ENCODE measurements around the gene ITGA8.

The ITGA8 gene

GRCh38 chr10:15719899-15720634, at the start of gene ITGA8:
ITGA8 (minus strand) TSS chr10:15719922; CDS start chr10:15719771, 151 bp downstream.
- TF ChIP-seq GATA3 (IDR thresholded peaks at IDR 0.05; ENCODE audit: low read depth, low read length) (no peak), GATA2 (IDR thresholded peaks at IDR 0.05; ENCODE audit: low read depth, low read length) (no peak)

GRCh38 chr10:15764892-15765454, 45.3 kb upstream of the ITGA8 start:
- no peak for TF ChIP-seq GATA2 (IDR thresholded peaks at IDR 0.05; ENCODE audit: low read depth, low read length)
- no peak for TF ChIP-seq GATA3 (IDR thresholded peaks at IDR 0.05; ENCODE audit: low read depth, low read length)

GRCh38 chr10:15763006-15763405, 43.3 kb upstream of the ITGA8 start:
- no peak for TF ChIP-seq GATA3 (IDR thresholded peaks at IDR 0.05; ENCODE audit: low read depth, low read length)
- TF ChIP-seq GATA2 (IDR thresholded peaks at IDR 0.05; ENCODE audit: low read depth, low read length) = no peak

DNA sequence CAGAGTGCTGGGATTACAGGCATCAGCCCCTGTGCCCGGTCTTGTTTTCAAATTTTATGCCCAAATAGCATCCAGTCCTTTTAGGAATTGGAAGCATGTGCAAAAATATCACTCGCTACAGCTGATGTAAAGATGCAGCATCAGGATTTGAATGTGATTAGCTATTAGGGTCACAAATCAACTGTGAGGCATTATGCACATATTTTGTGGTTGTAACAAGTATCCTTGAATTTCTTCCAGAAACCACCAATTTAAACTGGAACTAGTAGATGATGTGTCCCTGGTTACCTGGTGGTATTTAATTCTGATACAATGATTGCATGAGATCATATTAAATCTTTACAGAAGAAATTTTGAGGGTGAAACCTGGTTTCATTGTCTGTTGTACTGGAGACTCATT, 41.0 kb upstream of the ITGA8 start:
- TF ChIP-seq GATA2 (IDR thresholded peaks at IDR 0.05; ENCODE audit: low read depth, low read length) = no peak
- TF ChIP-seq GATA3 (IDR thresholded peaks at IDR 0.05; ENCODE audit: low read depth, low read length) = no peak

DNA sequence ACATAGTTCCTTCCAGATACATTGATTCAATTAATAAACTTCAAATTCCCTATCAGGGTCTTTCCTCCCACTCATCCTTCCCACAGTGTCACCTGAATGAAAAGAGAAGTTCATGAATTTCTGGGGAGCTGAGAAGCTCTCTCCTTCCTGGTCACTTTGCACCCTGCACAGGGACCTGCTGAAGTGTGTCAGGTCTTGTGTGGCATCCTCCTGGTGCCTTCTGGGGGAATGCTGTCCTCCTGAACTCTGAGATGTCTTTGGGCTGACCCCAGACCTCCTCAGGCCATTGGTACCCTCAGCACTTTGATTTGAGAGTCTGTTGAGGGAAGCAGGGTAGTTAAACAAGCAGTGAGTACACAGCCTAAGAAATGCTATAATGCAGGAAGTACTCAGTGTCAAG, 39.5 kb upstream of the ITGA8 start:
- no peak for TF ChIP-seq GATA2 (IDR thresholded peaks at IDR 0.05; ENCODE audit: low read depth, low read length)
- no peak for TF ChIP-seq GATA3 (IDR thresholded peaks at IDR 0.05; ENCODE audit: low read depth, low read length)

- TF ChIP-seq GATA3 (IDR thresholded peaks at IDR 0.05; ENCODE audit: low read depth, low read length) (no peak), GATA2 (IDR thresholded peaks at IDR 0.05; ENCODE audit: low read depth, low read length) (no peak)
Measured at GRCh38 chr10:15758618-15759017, 38.9 kb upstream of the ITGA8 start.

GRCh38 chr10:15754937-15755336, 35.2 kb upstream of the ITGA8 start:
- TF ChIP-seq GATA3 (IDR thresholded peaks at IDR 0.05; ENCODE audit: low read depth, low read length) = no peak
- TF ChIP-seq GATA2 (IDR thresholded peaks at IDR 0.05; ENCODE audit: low read depth, low read length) = no peak

- TF ChIP-seq GATA3 (IDR thresholded peaks at IDR 0.05; ENCODE audit: low read depth, low read length) (no peak), GATA2 (IDR thresholded peaks at IDR 0.05; ENCODE audit: low read depth, low read length) (no peak)
Measured at GRCh38 chr10:15751046-15751445, 31.3 kb upstream of the ITGA8 start.

DNA sequence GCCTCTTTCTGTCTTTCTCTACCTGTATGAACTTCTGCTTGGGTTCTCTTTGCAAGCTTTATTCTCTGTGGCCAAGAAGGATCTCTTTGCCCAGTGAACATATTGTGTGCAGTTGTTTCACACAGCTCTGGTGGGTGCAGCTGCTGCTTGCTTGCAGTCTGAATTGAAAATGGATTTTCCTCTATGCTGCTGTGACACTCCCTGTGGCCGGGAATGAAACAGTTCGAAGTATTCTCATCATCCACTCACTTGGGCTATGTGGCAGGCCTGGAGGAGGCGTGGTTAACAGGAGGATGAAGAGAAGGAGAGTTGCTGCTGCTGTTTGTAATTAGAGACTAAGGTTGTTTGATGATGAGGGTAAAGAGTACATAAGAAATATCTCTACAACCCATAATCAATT, 28.4 kb upstream of the ITGA8 start:
- TF ChIP-seq GATA2 (IDR thresholded peaks at IDR 0.05; ENCODE audit: low read depth, low read length) = no peak
- no peak for TF ChIP-seq GATA3 (IDR thresholded peaks at IDR 0.05; ENCODE audit: low read depth, low read length)

- no peak for TF ChIP-seq GATA3 (IDR thresholded peaks at IDR 0.05; ENCODE audit: low read depth, low read length)
- TF ChIP-seq GATA2 (IDR thresholded peaks at IDR 0.05; ENCODE audit: low read depth, low read length) = no peak
Measured at GRCh38 chr10:15747632-15748031, 27.9 kb upstream of the ITGA8 start.

- TF ChIP-seq GATA2 (IDR thresholded peaks at IDR 0.05; ENCODE audit: low read depth, low read length) (no peak), GATA3 (IDR thresholded peaks at IDR 0.05; ENCODE audit: low read depth, low read length) (no peak)
Measured at GRCh38 chr10:15745751-15746150, 26.0 kb upstream of the ITGA8 start.

DNA sequence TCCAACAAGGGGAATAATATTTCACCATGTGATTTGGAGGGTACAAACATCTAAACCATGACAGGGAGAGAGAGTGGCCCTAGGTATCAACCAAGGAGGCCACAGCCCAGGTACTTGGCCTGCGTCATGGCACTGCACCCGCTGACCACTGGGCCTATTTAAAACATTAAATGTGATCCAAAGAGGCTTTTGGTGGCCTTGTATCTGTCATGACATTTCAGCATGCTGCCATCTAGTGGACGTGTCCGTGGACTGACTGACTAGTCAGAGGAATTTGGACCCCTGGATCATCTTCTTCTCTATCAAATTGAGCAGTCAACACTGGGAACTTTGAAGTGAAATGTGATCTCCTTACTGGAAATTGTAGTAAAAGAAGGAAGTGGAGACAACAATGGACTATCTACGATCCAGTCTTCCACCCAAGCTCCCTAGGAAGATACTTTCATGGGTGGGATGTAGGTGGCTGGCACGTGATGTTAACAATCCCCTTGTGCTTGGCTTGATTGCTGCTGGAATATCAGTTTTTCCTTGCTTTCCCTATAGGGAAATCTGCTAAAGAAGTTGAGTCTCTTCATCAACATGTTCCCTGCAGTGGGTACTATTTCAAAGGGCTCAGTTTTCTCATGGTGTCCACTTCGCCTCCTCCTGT, 24.6 kb upstream of the ITGA8 start:
- TF ChIP-seq GATA3 (IDR thresholded peaks at IDR 0.05; ENCODE audit: low read depth, low read length) (no peak), GATA2 (IDR thresholded peaks at IDR 0.05; ENCODE audit: low read depth, low read length) (no peak)

DNA sequence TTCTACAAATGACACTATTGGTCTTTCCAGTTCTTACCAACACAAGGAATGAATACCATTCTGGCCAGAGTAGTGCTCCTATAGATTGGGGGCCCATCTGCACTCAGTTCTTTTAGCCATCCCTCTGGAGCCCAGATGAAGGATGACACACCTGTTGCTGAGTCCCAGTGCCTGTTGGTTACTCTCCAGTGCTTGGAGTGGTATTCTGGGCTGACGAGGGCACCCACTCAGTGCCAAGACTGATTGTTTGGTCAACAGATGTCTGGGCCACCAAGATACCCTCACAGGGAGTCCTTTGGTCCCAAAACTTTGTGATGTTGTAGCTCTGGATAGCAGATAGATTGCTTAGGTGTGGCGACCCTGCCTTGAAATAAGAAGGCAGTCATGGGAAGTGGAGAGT, 23.7 kb upstream of the ITGA8 start:
- TF ChIP-seq GATA3 (IDR thresholded peaks at IDR 0.05; ENCODE audit: low read depth, low read length) = no peak
- no peak for TF ChIP-seq GATA2 (IDR thresholded peaks at IDR 0.05; ENCODE audit: low read depth, low read length)

DNA sequence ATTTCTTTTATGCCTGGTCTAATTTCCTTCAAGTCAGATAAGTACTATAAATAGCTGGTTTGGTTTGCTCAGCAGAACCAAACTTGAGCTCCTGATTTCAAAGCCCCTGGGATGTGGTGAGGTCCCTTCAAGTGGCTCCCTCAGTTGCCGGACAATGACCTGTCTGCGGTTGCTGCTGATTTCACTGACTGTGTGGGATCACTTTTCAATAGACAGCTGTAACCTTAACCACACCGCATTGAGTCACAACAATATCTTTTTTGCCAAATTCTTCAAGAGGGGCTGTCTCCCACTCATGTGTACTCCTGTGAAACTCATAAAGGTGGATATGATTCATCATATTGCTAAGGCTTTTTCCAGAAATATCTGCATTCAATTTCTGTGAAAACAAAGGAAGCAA, 23.1 kb upstream of the ITGA8 start:
- no peak for TF ChIP-seq GATA2 (IDR thresholded peaks at IDR 0.05; ENCODE audit: low read depth, low read length)
- TF ChIP-seq GATA3 (IDR thresholded peaks at IDR 0.05; ENCODE audit: low read depth, low read length) = no peak

- TF ChIP-seq GATA2 (IDR thresholded peaks at IDR 0.05; ENCODE audit: low read depth, low read length) (no peak), GATA3 (IDR thresholded peaks at IDR 0.05; ENCODE audit: low read depth, low read length) (no peak)
Measured at GRCh38 chr10:15742102-15742501, 22.4 kb upstream of the ITGA8 start.
